Measurements from ENCODE around the gene ARID1A.

The ARID1A gene

DNA sequence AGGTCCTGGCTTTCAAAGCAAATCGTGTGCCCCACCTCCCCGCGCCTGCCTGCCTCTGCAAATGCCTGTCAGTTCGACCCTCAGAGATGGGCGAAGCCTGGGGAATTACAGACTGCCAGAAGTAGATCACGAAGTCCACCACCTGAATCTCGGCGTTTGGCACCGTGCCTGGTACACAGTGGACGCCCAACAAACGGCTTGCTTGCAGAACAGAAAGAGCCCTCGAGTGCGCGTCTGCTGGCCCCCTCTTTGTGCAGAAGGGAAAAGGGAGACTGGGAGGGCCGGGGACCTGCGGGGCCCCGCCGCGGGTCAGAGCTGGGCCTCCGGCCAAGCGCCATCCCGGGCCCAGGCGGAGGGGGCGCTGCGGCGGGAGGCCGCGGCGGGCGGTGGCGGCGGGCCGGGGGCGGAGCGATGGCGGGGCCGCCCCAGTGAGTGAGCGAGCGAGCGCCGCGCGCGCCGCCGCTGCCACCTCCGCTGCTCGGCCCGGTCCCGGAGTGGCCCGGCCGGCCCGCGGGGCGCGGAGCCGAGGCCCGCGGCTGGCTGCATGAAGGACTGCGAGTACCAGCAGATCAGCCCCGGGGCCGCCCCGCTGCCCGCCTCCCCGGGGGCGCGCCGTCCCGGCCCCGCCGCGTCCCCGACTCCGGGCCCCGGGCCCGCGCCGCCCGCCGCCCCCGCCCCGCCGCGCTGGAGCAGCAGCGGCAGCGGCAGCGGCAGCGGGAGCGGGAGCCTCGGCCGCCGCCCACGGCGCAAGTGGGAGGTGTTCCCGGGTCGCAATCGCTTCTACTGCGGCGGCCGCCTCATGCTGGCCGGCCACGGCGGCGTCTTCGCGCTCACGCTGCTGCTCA lies 130.7 kb downstream of the ARID1A start, which contains the start of gene ZDHHC18:
TSS of gene ZDHHC18 (plus strand) at position 428 of the 845 bp plus-strand sequence. CDS start at position 545, 117 bp downstream.
- no peak for TF ChIP-seq GATA3 (IDR thresholded peaks at IDR 0.05; ENCODE audit: low read depth, low read length)
- no peak for TF ChIP-seq GATA2 (IDR thresholded peaks at IDR 0.05; ENCODE audit: low read depth, low read length)

DNA sequence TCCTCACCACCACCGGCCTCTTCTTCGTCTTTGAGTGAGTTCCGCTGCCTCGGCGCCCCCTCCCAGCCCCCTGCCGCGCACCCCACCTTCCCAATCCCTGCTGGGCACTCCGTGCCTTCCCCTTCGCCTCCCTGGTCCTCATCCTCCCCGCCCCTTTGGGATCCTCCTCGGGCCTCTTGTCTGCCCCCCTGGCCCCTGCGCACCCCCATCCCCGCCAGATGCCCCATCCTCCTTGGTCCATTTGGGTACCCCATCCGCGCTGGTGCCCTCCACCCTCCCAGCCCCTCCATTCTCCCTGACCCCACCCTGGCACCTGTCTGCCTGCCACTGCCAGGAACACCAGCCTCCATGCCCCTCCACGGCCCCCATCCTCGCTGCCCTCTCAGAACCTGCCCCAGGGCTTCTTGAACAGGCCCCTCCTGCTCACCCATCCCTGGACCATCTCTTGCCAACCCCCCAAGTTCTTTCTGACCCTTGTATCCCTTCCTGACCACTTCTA lies 131.3 kb downstream of the ARID1A start:
- TF ChIP-seq GATA3 (IDR thresholded peaks at IDR 0.05; ENCODE audit: low read depth, low read length), result no peak
- TF ChIP-seq GATA2 (IDR thresholded peaks at IDR 0.05; ENCODE audit: low read depth, low read length), result no peak

DNA sequence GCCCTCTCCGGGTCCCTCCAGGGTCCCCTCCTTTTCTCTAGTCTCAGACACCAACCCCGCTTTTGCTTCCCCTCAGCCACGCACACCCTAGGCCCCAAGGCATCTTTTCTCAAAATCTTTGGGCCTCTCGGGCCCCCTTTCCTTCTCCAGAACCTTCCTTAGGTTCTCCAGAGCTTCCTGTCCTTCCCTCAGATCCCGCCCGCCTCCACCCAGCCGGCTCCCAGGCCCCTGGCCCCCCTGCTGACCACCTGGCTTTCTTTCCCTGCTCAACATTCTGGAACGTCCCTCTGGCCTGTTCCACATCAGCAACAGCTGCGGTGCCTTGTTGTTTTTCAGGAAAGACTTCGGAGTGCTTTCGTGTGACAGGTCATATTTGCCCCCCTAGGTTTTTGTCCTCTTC lies 131.8 kb downstream of the ARID1A start:
- no peak for TF ChIP-seq GATA3 (IDR thresholded peaks at IDR 0.05; ENCODE audit: low read depth, low read length)
- TF ChIP-seq GATA2 (IDR thresholded peaks at IDR 0.05; ENCODE audit: low read depth, low read length), result no peak

DNA sequence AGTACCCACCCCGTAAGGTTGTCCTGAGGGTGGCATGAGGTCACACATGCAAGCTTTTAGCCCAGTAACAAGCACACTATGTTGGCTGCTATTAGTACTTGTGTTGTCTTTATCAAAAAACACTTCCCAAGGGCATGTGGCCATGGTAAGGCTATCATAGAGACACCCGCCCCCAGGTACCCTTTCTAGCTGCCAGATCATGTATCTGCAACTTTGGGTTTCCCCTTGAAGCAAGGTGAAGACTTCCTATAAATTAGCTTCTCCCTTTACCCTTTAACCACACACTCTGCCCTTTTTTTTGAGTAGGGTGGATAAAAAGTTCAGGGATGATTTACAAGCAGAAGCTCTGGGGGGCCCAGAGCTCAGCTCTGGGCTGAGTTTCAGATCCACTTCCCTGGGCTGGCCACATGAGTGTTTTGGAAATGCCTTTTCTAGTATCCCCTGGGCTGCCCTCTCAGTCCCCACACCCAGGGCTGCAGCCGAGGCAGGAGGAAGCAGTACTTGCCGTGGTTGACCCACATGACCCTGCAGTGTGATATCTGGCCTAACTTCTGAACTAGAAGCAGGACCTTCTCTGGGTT lies 132.7 kb downstream of the ARID1A start:
- no peak for TF ChIP-seq GATA2 (IDR thresholded peaks at IDR 0.05; ENCODE audit: low read depth, low read length)
- no peak for TF ChIP-seq GATA3 (IDR thresholded peaks at IDR 0.05; ENCODE audit: low read depth, low read length)

DNA sequence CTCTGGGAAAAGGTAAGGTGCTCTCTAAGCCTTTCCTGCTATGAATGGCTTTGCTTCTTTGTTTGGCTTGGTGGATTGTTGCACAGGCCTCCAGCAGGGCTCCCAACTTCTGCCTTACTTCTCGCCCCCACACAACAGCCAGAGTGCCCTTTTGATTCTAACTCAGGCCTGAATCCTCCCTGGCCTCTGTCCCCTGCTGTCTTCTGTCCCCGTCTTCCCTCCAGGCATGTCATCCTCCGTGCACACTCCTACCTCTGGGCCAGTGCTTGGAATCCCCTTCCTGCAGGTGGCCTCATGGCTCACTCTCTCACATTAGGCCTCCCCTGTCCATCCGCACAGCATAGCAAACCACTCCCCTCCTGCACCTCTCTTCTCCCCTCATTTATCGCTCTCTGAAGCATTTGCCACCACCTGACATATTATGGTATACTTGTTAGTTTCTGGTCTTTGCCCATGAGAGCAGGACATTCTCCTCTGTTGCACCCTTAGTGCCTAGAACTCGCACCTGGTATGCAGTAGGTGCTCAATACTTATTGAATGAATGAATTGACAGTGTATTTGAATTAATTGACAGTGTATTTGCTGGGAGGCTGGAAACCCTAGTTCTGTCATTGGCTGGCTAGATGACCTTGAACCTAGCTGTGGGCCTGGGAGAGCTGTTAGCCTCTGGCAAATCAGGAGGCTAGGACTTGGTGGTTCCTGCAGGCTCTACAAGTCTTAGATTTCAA lies 133.5 kb downstream of the ARID1A start:
- TF ChIP-seq GATA3 (IDR thresholded peaks at IDR 0.05; ENCODE audit: low read depth, low read length) (no peak), GATA2 (IDR thresholded peaks at IDR 0.05; ENCODE audit: low read depth, low read length) (no peak)

DNA sequence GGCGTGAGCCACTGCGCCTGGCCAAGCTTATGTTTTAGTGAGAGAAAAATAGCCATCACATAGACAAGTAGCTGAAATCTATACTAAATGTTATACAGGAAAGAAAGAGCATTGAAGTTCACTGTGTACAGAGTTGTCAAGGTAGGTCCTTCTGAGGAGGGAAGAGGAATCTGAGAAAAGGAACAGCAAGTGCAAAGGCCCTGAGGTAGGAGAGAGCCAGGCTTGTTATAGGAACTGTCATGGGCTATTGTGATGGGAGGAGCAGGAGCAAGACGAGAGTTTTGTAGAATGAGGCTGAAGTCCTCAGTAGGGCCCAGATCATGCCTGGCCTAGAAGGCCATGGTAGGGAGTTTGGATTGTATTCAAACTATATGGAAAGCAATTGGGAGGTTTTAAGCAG lies 135.2 kb downstream of the ARID1A start:
- TF ChIP-seq GATA3 (IDR thresholded peaks at IDR 0.05; ENCODE audit: low read depth, low read length) (no peak), GATA2 (IDR thresholded peaks at IDR 0.05; ENCODE audit: low read depth, low read length) (no peak)
